ENCODE measurements around the gene MIA2. TPM values are rescaled to one million over a fixed set of nuclear protein-coding genes. Genes with fewer than 3 reads are reported as not detected.

The MIA2 gene
- total and polyA plus RNA-seq, 2 experiments from 2014 or later: 9.5 to 10.9 TPM

- Histone ChIP-seq H3K36me3 (ENCODE audit: insufficient read depth) (no peaks in the 10 kb centered on the region), H3K27ac (ENCODE audit: low read depth) (no peak overlapping the region), H3K4me3 (no peak overlapping the region), H4K20me1 (replicated peaks; ENCODE audit: insufficient read depth) (peaks cover 22% of the 10 kb centered on the region; the same call in 1 of the 2 replicates), H3F3A (replicated peaks; ENCODE audit: low read depth) (no peaks in the 10 kb centered on the region), H3K4me1 (ENCODE audit: insufficient read depth) (peaks cover 21% of the 10 kb centered on the region), H3K9me2 (ENCODE audit: insufficient read depth) (no peaks in the 10 kb centered on the region), H3K79me2 (replicated peaks; ENCODE audit: insufficient read depth) (peaks cover 73% of the 10 kb centered on the region), H3K27me3 (ENCODE audit: insufficient read depth) (no peaks in the 10 kb centered on the region), H3K4me2 (peak overlapping the region; percentile 40), H2AFZ (no peak overlapping the region)
- ATAC-seq (no peak; the same call in 2 of the 3 replicates), DNase-seq (ENCODE audit: low spot score) (peak; percentile 53)
- H3K9me3 Mint-ChIP-seq: no peaks in the 10 kb centered on the region
- H3K27me3 Mint-ChIP-seq (ENCODE audit: insufficient read depth, low read depth, poor library complexity): peaks cover 4% of the 10 kb centered on the region
- TF ChIP-seq STAT1 (IDR thresholded peaks at IDR 0.05; ENCODE audit: unreplicated experiment) (no peak), ZNF331 (CRISPR knock-in tag; IDR thresholded peaks at IDR 0.05; ENCODE audit: low read depth) (no peak), ZNF462 (CRISPR knock-in tag; IDR thresholded peaks at IDR 0.05) (no peak), CTCF (conservative IDR thresholded peaks at IDR 0.05; ENCODE audit: low read depth in 2 of 2) (peak; percentile 44 to 45), REST (IDR thresholded peaks at IDR 0.05; ENCODE audit: unreplicated experiment) (no peak)
- H3K4me3 Mint-ChIP-seq: no peak overlapping the region
- H3K4me1 Mint-ChIP-seq: peaks cover 23% of the 10 kb centered on the region
- H3K27ac Mint-ChIP-seq: peak overlapping the region; percentile 40; the same call in 1 of the 2 replicates
- H3K36me3 Mint-ChIP-seq (ENCODE audit: low read depth): no peaks in the 10 kb centered on the region
These were observed 192.9 kb downstream of the MIA2 start for GRCh38 chr14:39426605-39427004.
